NCI-H774 (cell line): ENCODE results near the gene KRT4.

ENCODE experiments used
- DNase-seq: peaks from one replicate; lab custom pipeline; 2025; lab: John Stamatoyannopoulos, UW

The KRT4 gene

DNA sequence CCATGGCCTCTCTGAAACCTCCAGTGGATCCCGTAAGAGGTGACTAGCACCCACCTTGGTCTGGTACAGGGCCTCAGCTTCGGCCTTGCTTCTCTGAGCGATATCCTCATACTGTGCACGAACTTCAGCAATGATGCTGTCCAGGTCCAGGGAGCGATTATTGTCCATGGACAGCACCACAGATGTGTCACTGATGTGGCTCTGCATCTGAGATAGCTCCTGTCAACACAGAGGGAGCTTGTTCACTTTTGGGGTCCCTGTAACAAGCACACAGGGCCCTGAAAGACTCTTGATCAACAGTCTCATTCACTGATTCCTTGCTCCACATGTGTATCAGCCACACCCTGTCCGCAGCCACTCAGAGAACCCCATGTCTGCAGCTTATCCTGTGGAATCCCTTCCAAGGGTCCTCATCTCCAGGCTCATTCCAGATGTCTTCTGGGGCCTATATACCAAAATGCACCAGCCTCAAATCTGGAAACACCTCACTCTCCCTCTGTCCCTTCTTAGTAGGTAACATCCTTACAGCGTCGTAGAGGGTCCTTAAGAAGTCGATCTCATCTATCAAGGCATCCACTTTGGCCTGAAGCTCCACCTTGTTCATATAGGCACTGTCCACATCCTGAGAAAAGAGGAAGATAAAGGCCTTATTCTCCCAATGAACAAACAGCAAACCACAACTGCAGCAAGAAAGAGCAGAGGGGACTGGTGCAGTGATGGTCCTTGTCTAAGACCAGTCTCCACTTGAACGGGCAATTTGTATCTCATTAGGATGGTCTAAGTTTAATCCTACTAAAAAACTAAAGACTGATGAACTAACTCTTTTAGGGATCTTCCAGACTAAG, 21.5 kb downstream of the KRT4 start:
- DNase-seq, result no peak

- no peak for DNase-seq
These were observed 22.4 kb downstream of the KRT4 start for GRCh38 chr12:52791271-52792184.

DNA sequence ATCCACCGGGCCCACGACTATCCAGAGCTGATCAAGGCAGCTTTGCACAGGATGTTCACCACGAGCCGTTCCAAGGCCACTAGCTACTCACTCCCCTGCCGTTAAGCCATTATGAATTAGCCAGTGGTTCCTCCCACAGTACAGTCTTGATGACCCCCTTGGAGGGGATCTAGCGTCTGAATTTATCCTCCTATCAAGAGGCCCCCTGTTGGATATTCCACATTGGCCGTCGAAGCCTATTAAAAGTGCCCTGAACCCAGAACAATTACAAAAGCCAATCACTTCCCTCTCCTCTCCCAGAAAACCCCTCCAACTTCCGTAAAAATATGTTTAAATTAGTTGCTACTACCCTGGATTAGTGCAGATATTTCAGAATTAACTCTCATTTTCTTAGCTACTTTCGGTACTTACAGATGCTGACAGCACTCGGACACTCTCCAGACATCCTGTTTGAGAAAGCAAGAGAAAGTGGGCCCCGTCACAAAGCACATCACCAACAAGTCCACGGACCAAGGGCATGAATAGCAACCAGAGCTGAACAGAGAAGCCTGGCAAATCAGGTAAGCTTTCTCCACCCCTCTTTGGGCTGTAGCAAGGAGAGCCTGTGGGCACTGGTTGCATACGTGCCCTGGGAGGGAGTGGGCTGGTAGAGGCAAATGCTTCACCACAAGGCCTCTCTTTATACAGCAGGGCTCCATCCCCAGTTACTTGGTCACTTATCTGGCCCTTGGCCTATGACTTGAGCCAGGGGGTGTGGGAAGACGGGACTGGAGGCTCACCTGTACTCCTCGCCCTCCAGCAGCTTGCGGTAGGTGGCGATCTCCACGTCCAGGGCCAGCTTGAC, 23.3 kb downstream of the KRT4 start:
- no peak for DNase-seq

GRCh38 chr12:52789637-52790426, 24.1 kb downstream of the KRT4 start:
- DNase-seq, result peak; percentile 12

- no peak for DNase-seq
These were observed 24.9 kb downstream of the KRT4 start for GRCh38 chr12:52788876-52789636.

DNA sequence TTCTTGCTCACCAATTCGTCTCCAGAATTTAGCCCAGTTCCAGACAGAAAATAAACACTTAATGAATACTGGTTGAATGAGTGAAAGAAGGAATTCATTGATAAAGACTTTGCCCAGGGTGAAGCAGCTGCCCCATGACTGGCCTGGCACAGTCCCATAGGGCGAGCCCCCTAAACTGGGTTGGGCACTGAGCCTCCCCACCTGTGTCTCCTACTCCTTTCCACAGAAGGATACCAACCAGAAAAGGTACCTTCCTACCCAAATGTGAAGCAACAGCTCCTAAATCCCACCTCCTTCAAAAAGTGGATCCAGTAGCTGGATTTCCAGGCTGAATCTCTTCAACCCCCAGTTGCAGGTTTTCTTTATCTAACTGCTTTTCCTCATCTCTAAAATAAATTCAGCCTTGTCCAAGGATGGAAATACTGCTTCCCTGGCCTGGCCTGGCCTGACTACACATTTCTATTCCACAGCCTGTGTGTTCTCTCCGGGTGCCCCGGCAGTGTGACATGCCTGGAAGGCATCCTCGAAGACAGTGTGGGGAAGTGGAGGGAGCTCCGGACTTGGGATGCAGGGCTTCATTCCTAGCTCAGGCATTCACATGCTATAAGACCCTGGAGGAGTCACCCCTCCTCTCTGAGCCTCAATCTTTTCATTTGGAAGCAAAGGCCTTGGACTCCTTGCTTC, 25.6 kb downstream of the KRT4 start:
- DNase-seq, result no peak

- no peak for DNase-seq
These were observed 26.4 kb downstream of the KRT4 start for GRCh38 chr12:52787324-52788191.

- DNase-seq, result no peak
These were observed 29.0 kb downstream of the KRT4 start for GRCh38 chr12:52784909-52785308.

DNA sequence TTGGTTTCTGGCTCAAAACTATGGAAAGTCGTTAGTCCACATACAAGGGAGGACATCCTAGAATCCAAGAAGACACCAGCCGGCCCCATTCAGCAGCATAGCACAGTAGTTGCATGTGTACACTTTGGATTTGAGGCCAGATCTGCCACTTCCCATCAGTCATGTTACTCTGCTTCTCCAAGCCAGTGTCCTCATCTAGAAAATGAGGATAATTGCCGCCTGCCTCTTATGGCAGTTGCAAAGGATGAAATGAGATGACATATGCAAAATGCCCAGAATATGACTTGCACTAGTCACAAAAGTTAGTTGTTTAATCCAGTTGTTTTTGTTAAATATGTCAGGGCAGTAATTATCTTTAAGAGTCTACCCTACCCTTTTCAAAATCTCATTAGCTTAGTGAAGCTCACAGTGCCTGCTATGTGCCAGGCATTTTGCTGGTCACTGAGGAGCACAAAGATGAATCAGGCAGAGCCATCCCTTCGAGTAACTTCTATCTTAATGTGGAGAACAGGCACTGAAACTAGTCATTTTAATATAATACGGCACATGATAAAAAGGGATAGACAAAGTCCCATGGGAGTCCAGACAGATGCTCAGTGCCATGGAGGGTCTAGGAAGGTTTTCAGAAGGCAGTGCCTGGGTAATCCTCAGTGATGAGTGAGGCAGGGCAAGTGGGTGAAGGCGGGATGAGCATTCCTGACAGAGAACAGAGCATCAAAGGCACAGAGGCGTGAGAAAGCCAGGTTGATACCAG, 30.2 kb downstream of the KRT4 start:
- no peak for DNase-seq

- DNase-seq, result no peak
These were observed 31.4 kb downstream of the KRT4 start for GRCh38 chr12:52782502-52782901.

DNA sequence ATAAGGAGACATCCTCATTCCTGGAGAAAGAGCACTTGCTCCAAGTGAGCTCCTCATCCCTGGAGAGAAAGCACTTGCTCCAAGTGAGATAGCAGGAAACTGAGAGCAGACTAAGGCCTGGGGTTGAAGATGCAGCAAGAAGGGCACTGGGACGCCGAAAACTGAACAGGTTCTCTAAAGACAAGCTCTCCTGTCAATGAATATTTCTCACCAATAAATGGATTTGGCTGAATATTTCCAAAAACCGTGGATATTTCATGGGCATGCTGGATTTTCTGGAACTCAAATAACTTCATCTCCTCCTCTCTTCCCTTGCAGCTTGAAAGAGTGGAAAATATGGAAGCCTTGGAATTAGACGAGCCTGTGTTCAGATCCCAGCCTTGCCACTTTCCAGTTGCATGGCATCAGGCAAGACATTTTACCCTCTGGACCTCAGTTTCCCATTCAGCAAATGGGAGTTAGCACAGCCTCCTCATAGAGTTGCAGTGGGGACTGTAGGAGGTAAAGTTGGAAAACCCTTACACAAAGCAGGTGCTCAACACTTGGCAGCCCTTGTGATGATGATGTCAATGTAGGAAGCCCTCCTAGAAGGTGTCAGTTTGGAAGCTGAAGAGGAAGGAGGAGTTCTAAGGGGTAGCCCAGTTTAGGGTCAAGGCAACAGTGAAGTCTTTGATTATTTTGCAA, 32.4 kb downstream of the KRT4 start:
- no peak for DNase-seq

DNA sequence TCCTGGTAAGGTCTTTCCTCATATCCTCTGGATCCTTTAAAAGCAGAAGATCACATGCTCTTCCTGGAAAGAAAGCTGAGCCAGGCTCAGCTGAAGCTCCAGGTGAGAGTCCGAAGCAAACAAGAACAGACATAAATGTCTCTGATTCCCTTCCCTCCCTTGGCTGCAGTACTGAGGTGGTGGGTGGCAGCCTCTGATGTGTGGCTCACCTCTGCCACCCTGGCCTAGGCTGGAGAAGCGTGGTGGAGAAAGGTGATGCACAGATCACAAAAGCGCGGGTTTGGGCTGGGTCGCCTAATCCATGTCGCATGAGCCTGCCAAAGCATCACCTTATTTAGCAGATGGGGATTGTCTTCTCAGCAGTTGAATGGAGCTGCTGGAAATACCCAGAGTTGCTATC, 34.0 kb downstream of the KRT4 start:
- no peak for DNase-seq

GRCh38 chr12:52778833-52779232, 35.1 kb downstream of the KRT4 start:
- DNase-seq, result no peak

DNA sequence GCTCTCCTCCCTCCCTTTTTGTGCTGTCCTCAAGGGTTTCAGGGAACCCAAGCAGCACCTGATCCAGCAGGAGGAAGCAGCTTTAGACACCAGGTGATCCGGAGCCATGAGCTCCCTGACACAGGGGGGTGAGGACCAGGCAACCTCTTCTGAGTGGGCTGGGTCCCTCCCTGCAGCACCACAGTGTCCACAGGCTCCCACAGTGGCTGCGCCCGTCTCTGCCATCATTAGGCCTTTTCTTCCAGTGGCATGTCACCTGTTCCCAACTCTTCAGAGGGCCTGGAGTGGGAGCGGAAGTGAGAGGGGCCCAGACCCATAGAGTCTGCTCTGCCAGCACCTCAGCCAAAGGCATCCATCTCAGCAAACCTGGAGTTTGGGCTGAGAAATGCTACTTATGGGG, 36.4 kb downstream of the KRT4 start:
- DNase-seq, result no peak

DNA sequence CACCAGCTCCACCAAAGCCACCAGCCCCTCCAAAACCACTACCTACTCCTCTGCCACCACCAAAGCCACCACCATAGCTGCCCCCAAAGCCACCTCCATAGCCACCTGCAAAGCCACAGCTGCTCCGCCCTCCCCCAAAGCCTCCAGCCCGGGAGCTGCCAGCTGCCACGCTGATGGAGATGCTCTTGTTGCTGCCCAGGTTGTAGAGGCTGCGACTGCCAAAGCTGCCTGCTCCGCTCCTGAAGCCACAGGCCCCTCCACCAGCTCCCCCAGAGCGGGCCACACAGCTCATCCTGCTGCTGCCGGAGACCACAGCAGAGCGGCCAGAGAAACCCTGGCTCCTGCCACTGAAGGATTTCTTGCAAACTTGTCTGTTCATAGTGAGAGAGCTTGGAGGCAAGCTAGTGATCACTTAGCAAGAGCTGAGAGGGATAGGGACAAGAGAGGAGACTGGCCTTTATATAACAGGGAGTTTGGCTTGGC, 37.0 kb downstream of the KRT4 start, which contains the start of gene KRT76:
Gene KRT76 (minus strand): TSS at position 433 of the 483 bp plus-strand sequence. CDS start 54 bp downstream, at position 379.
- no peak for DNase-seq

- DNase-seq, result no peak
These were observed 37.5 kb downstream of the KRT4 start for GRCh38 chr12:52776435-52776834.

DNA sequence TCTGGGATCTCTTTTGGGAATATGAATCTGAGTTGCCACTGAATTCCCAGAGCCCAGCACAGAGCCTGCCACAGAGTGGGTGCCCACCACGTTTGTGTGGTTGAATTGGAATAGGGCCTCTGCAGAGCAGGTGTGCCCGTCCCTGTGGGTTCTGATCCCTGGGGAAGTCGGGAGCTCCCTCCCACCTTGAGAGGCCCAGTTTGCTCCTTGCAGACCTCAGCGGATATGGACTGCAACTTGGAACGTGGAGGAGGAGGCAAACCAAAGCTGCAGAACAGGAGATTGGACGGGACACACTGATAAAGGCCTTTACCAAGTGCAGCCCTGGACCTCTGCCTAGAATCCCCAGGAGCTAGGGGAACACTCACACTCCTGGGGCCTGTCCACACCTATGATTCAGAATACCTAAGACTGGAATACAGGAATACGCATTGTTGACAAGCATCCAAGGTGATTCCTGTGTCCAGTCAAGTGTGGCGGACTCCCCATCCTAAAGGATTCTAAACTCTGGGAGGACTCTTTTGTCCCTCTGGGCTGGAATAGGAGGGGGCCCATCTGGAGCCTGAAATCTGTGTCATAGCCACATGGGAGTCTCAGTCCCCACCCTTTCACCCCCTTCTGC, 39.2 kb downstream of the KRT4 start:
- no peak for DNase-seq
